ENCODE results near the gene TTC39B.

Gene TTC39B

DNA sequence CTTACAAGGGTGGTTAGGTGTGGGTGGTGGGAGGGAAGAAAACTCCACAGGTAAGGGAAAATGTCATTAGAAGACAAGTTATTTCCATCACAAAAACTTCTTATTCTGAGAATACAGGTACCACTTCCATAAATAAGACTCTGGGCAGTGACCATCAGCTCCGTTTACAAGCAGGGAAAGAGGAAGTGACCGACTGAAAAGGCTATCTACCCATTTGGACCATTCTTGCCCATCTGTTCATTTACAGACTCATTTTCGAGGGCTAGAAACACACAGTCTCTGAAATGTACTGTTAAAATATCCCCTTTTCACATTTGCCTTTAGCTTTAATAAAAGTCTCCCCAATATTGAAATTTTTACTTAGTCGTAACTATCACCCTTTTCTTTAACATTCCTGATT lies 79.5 kb downstream of the TTC39B start:
- DNase-seq (ENCODE audit: low read depth, low spot score): no peak

- DNase-seq (ENCODE audit: low read depth, low spot score): no peak
These were observed 81.4 kb downstream of the TTC39B start for GRCh38 chr9:15225564-15226126.

- DNase-seq (ENCODE audit: low read depth, low spot score): no peak
These were observed 84.7 kb downstream of the TTC39B start for GRCh38 chr9:15222313-15222712.

DNA sequence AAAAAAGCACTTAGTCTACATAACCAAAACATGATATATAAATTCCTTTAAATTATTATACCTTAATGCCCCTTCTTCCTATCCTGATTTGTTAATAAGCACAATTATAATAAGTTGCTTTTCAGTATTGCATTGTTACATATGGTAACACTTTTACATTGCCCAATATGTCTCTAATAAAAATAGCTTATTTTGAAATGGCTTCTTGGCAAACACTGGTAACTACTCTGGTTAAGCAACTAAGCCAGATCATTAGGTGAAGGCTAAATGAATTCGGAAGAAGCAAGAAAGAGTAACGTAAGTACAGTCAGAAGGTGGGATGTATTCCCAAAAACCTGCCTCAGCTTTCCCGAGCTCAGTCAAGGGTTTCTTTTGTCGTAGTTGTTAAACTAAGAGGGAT lies 85.3 kb downstream of the TTC39B start:
- no peak for DNase-seq (ENCODE audit: low read depth, low spot score)

GRCh38 chr9:15220658-15221318 lies 86.2 kb downstream of the TTC39B start:
- no peak for DNase-seq (ENCODE audit: low read depth, low spot score)

GRCh38 chr9:15219546-15219945 lies 87.5 kb downstream of the TTC39B start:
- no peak for DNase-seq (ENCODE audit: low read depth, low spot score)

GRCh38 chr9:15218994-15219393 lies 88.0 kb downstream of the TTC39B start:
- no peak for DNase-seq (ENCODE audit: low read depth, low spot score)

DNA sequence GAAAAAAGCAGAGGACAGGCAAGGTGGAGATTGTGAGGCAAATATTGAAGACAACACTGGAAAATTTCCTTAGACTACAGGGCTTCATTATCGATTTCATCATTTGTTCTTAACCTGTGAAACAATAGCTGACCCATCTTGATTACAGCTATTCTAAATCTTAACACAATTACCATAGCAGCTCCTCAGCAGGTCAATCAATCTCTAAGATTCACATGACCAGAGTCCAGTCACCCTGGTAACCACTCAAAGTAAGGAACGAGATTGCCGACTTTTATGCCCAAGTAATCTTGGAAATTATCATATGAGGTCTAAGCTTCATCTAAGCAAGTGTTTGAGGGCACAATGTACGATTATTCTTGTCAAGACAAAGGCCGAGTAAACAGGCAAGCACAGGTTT lies 93.8 kb downstream of the TTC39B start:
- DNase-seq (ENCODE audit: low read depth, low spot score): no peak

- no peak for DNase-seq (ENCODE audit: low read depth, low spot score)
These were observed 95.1 kb downstream of the TTC39B start for GRCh38 chr9:15211815-15212495.

- DNase-seq (ENCODE audit: low read depth, low spot score): peak; percentile 47
These were observed 95.7 kb downstream of the TTC39B start for GRCh38 chr9:15211160-15211814.

- no peak for DNase-seq (ENCODE audit: low read depth, low spot score)
These were observed 99.9 kb downstream of the TTC39B start for GRCh38 chr9:15206903-15207696.

- no peak for DNase-seq (ENCODE audit: low read depth, low spot score)
These were observed 101.2 kb downstream of the TTC39B start for GRCh38 chr9:15205632-15206420.

DNA sequence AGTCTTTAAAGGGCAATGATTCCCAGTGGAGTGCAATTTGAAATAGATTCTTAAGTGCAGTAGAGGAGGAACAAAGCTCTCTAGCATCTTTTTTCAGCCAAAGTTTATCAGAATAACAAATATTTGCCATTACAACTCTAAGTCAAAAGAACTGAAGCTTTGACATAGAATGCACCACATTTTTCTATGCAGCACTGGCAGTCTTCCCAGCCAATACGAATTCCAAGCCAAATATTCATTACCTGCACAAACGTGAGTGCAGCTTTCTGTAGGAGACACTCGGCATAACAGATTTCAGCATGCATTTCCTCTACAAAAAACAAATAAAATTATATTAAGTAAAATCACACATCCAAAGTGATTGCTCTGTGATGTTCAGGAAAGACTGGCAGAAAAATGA lies 103.4 kb downstream of the TTC39B start:
- no peak for DNase-seq (ENCODE audit: low read depth, low spot score)

DNA sequence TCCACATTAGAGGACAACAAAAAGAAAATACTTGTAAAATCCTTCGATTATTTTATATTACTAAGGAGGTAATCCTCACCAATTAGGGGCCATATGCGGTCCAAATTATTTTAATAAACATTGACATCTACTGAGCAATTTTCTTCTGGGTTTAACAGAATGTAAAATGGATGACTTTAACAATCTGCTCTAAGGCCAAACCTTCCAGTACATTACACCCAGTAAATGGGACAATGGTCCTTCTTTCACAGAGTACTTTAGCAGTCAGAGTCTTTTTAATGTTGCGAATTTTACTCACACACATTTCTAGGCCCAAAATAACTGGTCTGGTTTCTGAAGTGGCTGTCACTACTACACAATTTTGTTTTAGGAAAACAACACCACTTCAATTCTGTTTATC lies 106.9 kb downstream of the TTC39B start:
- DNase-seq (ENCODE audit: low read depth, low spot score): no peak

DNA sequence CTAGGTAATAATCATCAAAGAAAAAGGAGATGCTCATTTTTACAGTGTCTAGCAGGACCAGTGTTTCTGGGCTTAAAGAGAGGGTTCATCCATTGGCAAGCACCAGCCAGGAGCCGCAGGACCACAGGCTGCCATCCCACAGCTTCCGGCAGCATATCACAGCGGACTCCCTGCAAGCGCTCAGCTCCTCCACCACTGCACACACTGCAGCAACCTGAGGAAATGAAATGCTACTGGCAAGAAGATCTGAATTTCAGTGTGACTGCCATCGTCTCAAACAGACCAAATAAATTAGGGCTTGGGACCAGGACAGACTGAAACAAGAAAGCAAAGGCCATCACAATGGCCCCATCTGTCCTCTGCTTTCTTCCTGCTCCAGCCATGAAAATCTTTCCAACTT lies 114.2 kb downstream of the TTC39B start:
- DNase-seq (ENCODE audit: low read depth, low spot score): no peak

DNA sequence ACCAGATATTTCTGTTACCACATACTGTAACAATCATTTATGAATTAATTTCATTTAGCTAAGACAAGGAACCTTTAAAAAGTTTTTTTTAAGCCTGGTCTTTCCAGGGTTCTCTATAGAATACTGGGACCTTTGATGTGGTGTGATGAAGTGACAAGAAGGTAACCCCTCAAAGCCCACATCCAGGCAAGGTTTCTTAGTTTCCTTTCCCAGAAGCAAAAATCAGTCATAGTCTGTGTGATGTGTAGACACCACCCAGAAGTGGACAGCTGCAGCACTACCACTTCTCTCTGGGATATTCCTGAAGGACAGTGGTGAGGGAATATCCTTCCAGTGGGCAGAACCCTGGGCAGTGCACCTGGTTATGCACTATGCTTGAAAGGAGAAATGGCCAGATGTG lies 115.6 kb downstream of the TTC39B start:
- no peak for DNase-seq (ENCODE audit: low read depth, low spot score)

- no peak for DNase-seq (ENCODE audit: low read depth, low spot score)
These were observed 117.5 kb downstream of the TTC39B start for GRCh38 chr9:15189481-15189880.

- DNase-seq (ENCODE audit: low read depth, low spot score): no peak
These were observed 119.4 kb downstream of the TTC39B start for GRCh38 chr9:15187589-15187988.

- no peak for DNase-seq (ENCODE audit: low read depth, low spot score)
These were observed 124.3 kb downstream of the TTC39B start for GRCh38 chr9:15182730-15183129.

DNA sequence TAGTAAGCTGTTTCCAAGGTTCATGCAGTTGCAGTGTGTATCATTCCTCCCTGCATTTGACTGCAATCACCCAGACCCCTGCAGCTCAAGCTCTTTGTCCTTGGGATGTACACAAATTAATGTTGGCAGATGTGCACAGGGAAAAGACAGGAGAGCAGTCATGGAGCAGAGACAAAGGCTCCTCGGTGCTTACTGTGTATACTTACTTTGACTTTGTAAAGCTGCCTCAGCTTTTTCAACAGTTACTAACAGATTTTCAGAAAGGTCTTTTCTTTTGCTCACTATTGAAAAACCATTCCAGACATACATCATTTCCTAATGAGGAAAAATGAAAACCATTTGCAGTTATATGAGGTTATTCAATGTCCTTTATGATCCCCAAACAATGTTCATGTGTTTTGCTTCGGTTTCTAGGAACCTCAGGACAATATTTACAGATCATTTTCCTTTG lies 124.9 kb downstream of the TTC39B start:
- no peak for DNase-seq (ENCODE audit: low read depth, low spot score)

GRCh38 chr9:15180124-15180523 lies 126.9 kb downstream of the TTC39B start:
- no peak for DNase-seq (ENCODE audit: low read depth, low spot score)

Data from brain pericyte (primary cell).